HG02840 (cell line): ENCODE measurements around the gene ILF3.

ENCODE experiments used
- ATAC-seq: cut with Tn5 transposase; IDR thresholded peaks from one replicate; pipeline ENCODE4 v1.9.1; 2021; ENCODE audit warnings: mild to moderate bottlenecking, moderate library complexity, moderate number of reproducible peaks; ENCODE audit not compliant: unreplicated experiment, low FRiP score

The ILF3 gene

GRCh38 chr19:10725415-10725814, 71.3 kb downstream of the ILF3 start:
- ATAC-seq, result no peak

GRCh38 chr19:10726268-10726667, 72.1 kb downstream of the ILF3 start:
- no peak for ATAC-seq

- ATAC-seq, result no peak
Measured at GRCh38 chr19:10727685-10728201, 73.6 kb downstream of the ILF3 start.

- ATAC-seq, result no peak
Measured at GRCh38 chr19:10729411-10729810, 75.3 kb downstream of the ILF3 start.

GRCh38 chr19:10730932-10731331, 76.8 kb downstream of the ILF3 start:
- ATAC-seq, result no peak

- no peak for ATAC-seq
Measured at GRCh38 chr19:10735741-10736140, 81.6 kb downstream of the ILF3 start.

- ATAC-seq, result no peak
Measured at GRCh38 chr19:10736189-10736588, 82.0 kb downstream of the ILF3 start.

- ATAC-seq, result no peak
Measured at GRCh38 chr19:10736916-10737551, 82.9 kb downstream of the ILF3 start.

- ATAC-seq, result no peak
Measured at GRCh38 chr19:10737722-10738121, 83.6 kb downstream of the ILF3 start.

GRCh38 chr19:10740798-10741197, 86.7 kb downstream of the ILF3 start:
- no peak for ATAC-seq
